NCI-H1436 (cell line): Measurements from ENCODE around the gene UBE2E2.

Experiments
- DNase-seq: peaks from one replicate; lab custom pipeline; 2025; lab: John Stamatoyannopoulos, UW

Gene UBE2E2

GRCh38 chr3:23276913-23277658 lies 74.0 kb downstream of the UBE2E2 start:
- no peak for DNase-seq

- no peak for DNase-seq
These were observed 74.6 kb downstream of the UBE2E2 start for GRCh38 chr3:23277688-23278087.

GRCh38 chr3:23283625-23284024 lies 80.5 kb downstream of the UBE2E2 start:
- no peak for DNase-seq

GRCh38 chr3:23288286-23288685 lies 85.2 kb downstream of the UBE2E2 start:
- no peak for DNase-seq

- no peak for DNase-seq
These were observed 85.6 kb downstream of the UBE2E2 start for GRCh38 chr3:23288715-23289114.

- no peak for DNase-seq
These were observed 89.3 kb downstream of the UBE2E2 start for GRCh38 chr3:23292432-23292831.

GRCh38 chr3:23294770-23295387 lies 91.8 kb downstream of the UBE2E2 start:
- no peak for DNase-seq

GRCh38 chr3:23301819-23302218 lies 98.7 kb downstream of the UBE2E2 start:
- DNase-seq, result no peak

GRCh38 chr3:23302271-23302670 lies 99.1 kb downstream of the UBE2E2 start:
- no peak for DNase-seq

- no peak for DNase-seq
These were observed 100.6 kb downstream of the UBE2E2 start for GRCh38 chr3:23303601-23304217.

- no peak for DNase-seq
These were observed 101.3 kb downstream of the UBE2E2 start for GRCh38 chr3:23304424-23304823.

- DNase-seq, result no peak
These were observed 106.0 kb downstream of the UBE2E2 start for GRCh38 chr3:23308986-23309625.

GRCh38 chr3:23312866-23313265 lies 109.7 kb downstream of the UBE2E2 start:
- no peak for DNase-seq

- DNase-seq, result no peak
These were observed 112.0 kb downstream of the UBE2E2 start for GRCh38 chr3:23314981-23315762.

GRCh38 chr3:23316924-23317323 lies 113.8 kb downstream of the UBE2E2 start:
- DNase-seq, result no peak

GRCh38 chr3:23319366-23320312 lies 116.5 kb downstream of the UBE2E2 start:
- DNase-seq, result no peak

GRCh38 chr3:23320586-23321570 lies 117.8 kb downstream of the UBE2E2 start:
- no peak for DNase-seq

- DNase-seq, result no peak
These were observed 121.6 kb downstream of the UBE2E2 start for GRCh38 chr3:23324745-23325144.

GRCh38 chr3:23325466-23326065 lies 122.4 kb downstream of the UBE2E2 start:
- DNase-seq, result no peak
